Activated CD8-positive, alpha-beta memory T cell treated with anti-CD3 and anti-CD28 coated beads, Interleukin-2, amount 50 U/mL, for 48 hours (primary cell): ENCODE data around the gene PRRT2.
"Not testable (repeated sequence)": the region's sequence is repeated elsewhere in the genome, so short reads cannot be mapped to it uniquely, and the experiment has no call there.

ENCODE experiments used
- DNase-seq: peaks from one replicate; pipeline ENCODE4 v3.0.0-alpha.2; 2020

Gene PRRT2

GRCh38 chr16:29811896-29812665 lies at the start of gene PRRT2:
PRRT2 (plus strand) TSS chr16:29812193; CDS start chr16:29813055, 862 bp downstream.
- peak; percentile 79 for DNase-seq

DNA sequence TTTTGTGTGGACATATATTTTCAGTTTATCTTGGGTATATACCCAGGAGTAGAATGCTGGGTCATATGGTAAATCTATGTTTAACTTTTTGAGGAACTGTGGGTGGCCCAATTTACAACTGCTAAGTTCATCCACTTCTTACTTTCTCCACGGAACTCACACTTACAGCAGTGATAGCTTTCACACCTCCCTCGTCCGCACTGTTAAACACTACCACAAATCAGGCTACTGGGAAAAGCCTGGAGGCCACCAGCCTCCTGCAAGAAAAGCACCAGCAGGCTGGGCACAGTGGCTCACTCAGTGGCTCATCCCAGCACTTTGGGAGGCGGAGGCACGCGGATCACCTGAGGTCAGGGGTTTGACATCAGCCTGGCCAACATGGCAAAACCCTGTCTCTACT lies 48.7 kb upstream of the PRRT2 start:
- no peak for DNase-seq

GRCh38 chr16:29765167-29766032 lies 46.6 kb upstream of the PRRT2 start:
- no peak for DNase-seq

- no peak for DNase-seq
These were observed 45.4 kb upstream of the PRRT2 start for GRCh38 chr16:29766571-29766970.

DNA sequence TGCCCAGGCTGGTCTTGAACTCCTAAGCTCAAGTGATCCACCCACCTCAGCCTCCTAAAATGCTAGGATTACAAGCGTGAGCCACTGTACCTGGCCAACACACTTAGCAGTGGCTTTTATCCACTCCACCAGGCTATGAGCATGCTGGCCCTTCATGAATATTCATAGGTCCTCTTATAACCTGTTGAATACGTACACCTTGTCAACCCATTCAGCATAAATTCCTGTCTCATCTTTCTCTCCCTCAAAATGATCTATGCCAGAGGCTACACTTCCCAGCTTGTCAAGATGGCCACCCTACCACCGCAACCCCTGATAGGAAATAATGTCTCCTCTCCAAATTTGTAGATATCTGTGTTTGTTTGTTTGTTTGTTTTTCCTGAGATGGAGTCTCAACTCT lies 44.9 kb upstream of the PRRT2 start:
- DNase-seq, result no peak

- no peak for DNase-seq
These were observed 42.5 kb upstream of the PRRT2 start for GRCh38 chr16:29769507-29769906.

DNA sequence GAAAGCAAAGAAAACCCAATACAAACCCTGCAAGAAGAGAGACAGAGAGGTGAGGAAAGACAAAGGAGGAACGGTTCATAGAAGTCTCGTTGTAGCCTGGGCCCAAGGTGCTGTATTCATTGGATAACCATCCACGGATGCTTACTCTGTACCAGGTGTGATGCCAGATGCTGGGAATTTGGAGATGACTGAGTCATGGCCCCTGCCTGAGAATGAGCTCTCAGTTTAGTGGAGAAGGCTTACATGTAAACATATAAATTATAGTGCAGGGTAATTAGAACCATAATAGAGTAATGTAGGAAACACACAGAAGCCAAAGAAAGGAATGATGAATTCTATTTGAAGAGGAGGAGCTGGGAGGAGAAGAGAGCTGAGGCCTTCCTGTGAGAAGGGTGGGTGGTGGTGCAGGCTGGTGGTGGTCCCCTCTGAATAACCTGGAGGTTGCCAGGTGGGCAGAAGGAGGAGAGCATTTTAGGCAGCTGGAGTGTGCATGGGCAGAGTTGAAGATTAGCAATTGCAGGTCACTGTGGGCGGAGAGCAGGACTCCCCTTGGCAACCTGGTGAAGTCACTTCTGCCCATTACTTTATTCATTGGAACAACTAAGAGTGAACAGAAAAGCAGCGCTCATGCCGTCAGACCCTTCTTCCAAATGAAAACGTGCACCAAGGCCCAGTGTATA lies 41.6 kb upstream of the PRRT2 start:
- DNase-seq, result no peak

- DNase-seq, result not testable (repeated sequence)
These were observed 39.7 kb upstream of the PRRT2 start for GRCh38 chr16:29772330-29772729.

DNA sequence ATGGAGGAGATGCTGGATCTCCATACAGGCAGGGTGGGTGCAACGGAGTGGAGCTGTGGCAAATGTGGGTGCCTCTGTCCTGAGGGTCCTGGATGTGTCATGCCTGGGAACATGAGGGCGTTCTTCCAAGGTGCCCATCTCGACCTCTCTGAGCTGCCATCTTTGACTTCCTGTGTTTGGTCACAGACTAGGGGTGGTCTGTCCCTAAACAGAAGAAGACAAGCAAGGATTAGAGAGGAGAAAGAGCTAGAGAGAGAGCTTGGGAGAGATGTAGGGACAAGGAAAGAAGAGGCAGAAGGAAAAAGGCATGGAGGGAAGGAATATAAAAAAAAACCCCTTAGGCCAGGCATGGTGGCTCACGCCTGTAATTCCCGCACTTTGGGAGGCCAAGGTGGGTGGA lies 37.3 kb upstream of the PRRT2 start:
- no peak for DNase-seq

DNA sequence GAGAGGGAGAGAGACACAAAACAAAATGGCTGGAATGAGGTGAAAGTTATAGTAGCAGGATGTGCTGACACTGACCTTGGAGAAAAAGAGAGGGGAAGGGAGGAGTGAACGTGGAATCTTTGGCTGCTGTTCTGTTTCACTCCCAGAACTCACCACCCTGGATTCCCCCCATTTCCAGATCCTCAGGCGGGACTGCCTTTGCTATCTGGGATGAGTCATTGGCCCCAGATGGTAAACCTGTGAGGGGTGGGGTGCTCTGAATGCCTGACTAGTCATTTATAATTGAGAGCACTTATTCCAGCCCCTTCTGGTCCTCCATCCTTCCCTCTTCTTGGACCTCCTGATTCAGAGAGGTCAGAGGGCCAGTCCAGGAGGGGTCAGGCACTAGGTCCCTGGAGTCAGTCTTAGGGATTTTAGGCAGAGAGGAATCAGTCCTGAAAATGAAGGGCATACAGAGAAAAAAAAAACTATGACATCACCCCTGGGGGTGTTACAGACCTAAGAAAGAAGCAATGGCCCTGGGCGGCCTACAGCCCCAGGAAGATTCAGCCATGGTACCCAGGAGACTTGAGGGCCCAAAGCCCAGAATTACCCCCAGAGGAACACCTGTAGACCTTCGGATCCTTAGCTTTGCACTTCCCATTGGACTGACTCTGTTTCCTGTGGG lies 36.1 kb upstream of the PRRT2 start:
- DNase-seq, result no peak

DNA sequence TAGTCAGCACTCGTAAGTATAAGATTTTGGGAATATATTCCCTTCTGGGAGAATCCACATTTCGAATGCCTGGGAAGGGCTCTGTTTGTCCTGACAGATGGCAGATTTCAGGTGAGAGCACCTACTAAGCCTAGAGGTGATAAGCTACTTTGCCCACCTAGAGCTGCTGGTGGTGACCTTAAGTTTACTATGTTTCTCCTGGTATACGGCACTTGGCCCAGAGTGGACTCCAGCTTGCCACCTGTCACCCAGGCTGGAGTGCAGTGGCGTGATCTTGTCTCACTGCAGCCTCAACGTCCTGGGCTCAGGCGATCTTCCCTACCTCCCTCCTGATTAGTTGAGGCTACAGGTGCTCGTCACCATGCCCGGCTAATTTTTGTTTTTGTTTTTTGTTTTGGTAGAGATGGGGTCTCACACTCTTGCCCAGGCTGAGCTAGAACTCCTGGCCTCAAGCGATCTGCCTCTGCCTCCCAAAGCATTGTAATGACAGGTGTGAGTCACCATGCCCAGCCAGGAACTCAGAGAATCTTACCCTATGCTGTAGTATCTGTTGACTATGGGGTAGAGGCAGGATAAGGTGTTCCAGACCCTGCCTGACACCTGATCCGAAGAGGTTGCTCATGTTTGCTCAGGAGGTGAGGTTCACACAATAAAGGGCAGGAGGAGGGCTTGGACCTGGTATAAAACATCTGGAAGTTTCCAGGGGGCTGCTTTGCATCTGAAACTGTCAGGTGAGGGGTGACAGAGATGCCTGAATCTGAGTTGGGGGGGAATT lies 34.2 kb upstream of the PRRT2 start, which contains the start of gene ZG16:
TSS of gene ZG16 (plus strand) at position 681 of the 775 bp plus-strand sequence. CDS start 1,011 bp downstream, outside the sequence.
- no peak for DNase-seq

GRCh38 chr16:29779474-29779873 lies 32.5 kb upstream of the PRRT2 start:
- no peak for DNase-seq

GRCh38 chr16:29783094-29783953 lies 28.7 kb upstream of the PRRT2 start:
- DNase-seq, result not testable (repeated sequence)

DNA sequence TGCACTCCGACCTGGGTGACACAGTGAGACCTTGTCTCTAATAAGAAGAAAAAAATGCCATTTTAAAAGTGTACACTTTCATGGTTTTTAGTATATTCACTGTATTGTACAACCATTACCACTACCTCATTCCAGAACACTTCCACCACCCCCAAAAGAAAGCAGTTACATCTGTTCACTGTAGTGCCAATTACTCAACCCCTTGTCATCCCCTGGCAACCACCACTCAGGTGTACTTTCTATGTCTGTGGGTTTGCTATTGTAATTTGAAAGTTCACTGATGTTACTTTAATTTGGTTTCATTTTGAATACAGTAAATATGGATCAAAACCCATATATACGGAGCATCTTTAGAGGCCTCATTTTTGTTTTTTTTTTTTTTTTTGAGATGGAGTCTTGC lies 27.8 kb upstream of the PRRT2 start:
- DNase-seq, result no peak

DNA sequence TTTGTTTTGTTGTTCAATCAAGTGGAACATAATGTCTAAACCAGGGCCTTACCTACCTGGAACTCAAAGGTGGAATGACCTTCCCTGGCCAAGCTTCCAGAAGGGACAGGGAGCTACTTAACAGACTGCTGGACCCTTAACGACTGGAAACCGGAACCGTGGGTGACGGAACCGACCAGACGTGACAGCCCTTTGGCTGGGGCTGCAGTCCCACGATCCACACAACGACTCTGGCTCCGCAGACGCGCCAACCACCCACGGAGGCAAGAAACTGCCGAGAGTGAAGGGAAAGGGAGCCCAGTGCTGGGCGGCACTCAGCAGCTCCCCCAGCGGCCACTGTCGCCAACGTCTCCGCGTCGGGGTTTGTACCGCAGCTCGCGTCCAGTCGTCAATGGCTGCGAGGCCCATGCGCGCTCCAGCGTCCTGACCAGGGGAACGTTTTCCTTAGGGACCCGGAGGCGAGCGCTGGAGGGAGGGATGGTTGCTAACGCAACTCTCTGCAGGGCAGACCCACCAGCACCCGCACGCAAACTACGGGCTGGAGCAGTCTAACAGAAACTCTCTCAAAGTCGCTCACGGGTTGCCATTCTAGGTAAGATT lies 27.0 kb upstream of the PRRT2 start:
- peak; percentile 86 for DNase-seq

DNA sequence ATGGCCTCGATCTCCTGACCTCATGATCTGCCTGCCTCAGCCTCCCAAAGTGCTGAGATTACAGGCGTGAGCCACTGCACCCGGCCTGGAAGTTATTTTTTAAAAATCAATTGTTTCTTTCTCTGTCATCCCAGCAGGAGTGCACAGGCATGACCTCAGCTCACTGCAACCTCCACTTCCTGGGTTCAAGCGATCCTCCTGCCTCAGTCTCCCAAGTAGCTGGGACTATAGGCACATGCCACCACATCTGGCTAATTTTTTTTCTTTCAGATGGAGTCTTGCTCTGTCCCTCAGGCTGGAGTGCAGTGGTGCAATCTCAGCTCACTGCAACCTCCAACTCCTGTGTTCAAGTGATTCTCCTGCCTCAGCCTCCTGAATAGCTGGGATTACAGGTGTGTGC lies 24.8 kb upstream of the PRRT2 start:
- not testable (repeated sequence) for DNase-seq

DNA sequence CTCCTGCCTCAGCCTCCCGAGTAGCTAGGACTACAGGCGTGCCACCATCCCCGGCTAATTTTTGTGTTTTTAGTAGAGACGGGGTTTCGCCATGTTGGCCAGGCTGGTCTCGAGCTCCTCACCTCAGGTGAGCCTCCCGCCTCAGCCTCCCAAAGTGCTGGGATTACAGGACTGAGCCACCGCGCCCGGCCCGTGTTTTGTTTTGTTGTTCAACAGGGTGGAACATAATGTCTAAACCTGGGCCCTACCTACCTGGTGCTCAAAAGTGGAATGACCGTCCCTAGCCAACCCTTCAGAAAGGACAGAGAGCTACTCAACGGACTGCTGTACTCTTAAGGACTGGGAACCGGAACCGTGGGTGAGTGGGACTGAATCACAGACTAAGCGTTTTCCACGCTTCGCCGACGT lies 22.2 kb upstream of the PRRT2 start:
- DNase-seq, result peak; percentile 59

- DNase-seq, result peak; percentile 100
These were observed 21.6 kb upstream of the PRRT2 start, which contains the start of gene KIF22 for GRCh38 chr16:29790183-29790948. KIF22 (plus strand) TSS chr16:29790751; CDS start chr16:29790760, 9 bp downstream.
